ENCODE measurements around the gene MAGEF1. TPM values are rescaled to one million over a fixed set of nuclear protein-coding genes. Genes with fewer than 3 reads are reported as not detected.

Gene MAGEF1
- total and polyA plus RNA-seq, 2 of the 8 experiments (the other 6 are each of a cell fraction or from before 2014, with no cell fraction given) = 26.5 to 56.7 TPM

GRCh38 chr3:184737063-184737462 lies 25.2 kb upstream of the MAGEF1 start (continued):
- TF ChIP-seq NRF1 (IDR thresholded peaks at IDR 0.05; ENCODE audit: low read depth, low read length) (no peak), RXRA (IDR thresholded peaks at IDR 0.05; ENCODE audit: insufficient read depth, low read depth, low read length) (no peak), EZH2 (IDR thresholded peaks at IDR 0.05; ENCODE audit: low read depth, low read length, severe bottlenecking) (no peak), CHD7 (IDR thresholded peaks at IDR 0.05; ENCODE audit: insufficient replicate concordance, low read length) (no peak), CTBP2 (IDR thresholded peaks at IDR 0.05; ENCODE audit: borderline replicate concordance, insufficient read depth, insufficient read length, low read length) (no peak), CBX5 (IDR thresholded peaks at IDR 0.05; ENCODE audit: low read depth, low read length) (no peak)
